Measurements from ENCODE around the gene TAS2R8. TPM values are rescaled to one million over a fixed set of nuclear protein-coding genes. Genes with fewer than 3 reads are reported as not detected.

Gene TAS2R8
- polyA plus RNA-seq, 2 donors, result not detected

- no peak overlapping the region for H3K27ac ChIP-seq (ENCODE audit: low read depth in 2 of 2, low read length in 1 of 2)
- H3K4me1 ChIP-seq (ENCODE audit: control insufficient read depth in 2 of 2, insufficient read depth in 2 of 2, low read length in 1 of 2), result no peaks in the 10 kb centered on the region
- H3K9me3 ChIP-seq (ENCODE audit: control insufficient read depth in 2 of 2, insufficient read depth in 1 of 2, low read depth in 1 of 2, low read length in 1 of 2), result peaks cover 0 to 9% of the 10 kb centered on the region in 2 donors
- no peaks in the 10 kb centered on the region for H3K27me3 ChIP-seq (ENCODE audit: control insufficient read depth in 1 of 2, insufficient read depth in 2 of 2, low read length in 2 of 2)
- 24 to 33% methylated on average over 2 of the region's 2 CpGs for WGBS, 2 donors
- no peaks in the 10 kb centered on the region for H3K36me3 ChIP-seq (ENCODE audit: control insufficient read depth in 2 of 2, insufficient read depth in 2 of 2, low read length in 1 of 2)
- H3K4me3 ChIP-seq (ENCODE audit: low read depth in 1 of 2, low read length in 2 of 2), result no peak overlapping the region
Measured at GRCh38 chr12:10759657-10760056, 47.4 kb downstream of the TAS2R8 start.

DNA sequence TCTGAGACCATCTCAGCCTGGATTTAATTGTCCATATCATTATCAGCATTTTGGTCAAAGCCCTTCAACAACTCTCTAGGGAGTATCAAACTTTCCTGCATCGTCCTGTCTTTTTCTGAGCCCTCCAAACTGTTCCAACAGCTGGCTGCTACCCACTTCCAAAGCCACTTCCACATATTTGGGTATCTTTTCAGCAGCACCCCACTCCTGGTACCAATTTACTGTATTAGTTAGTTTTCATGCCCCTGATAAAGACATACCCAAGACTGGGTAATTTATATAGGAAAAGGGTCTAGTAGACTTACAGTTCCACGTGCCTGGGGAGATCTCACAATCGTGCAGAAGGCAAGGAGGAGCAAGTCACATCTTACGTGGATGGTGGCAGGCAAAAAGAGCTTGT, 50.9 kb downstream of the TAS2R8 start:
- 82 to 86% methylated on average over 4 of the region's 4 CpGs for WGBS, 2 donors
- no peak overlapping the region for H3K4me3 ChIP-seq (ENCODE audit: low read depth in 1 of 2, low read length in 2 of 2)
- H3K9me3 ChIP-seq (ENCODE audit: control insufficient read depth in 2 of 2, insufficient read depth in 1 of 2, low read depth in 1 of 2, low read length in 1 of 2), result peaks cover 0 to 9% of the 10 kb centered on the region in 2 donors
- H3K36me3 ChIP-seq (ENCODE audit: control insufficient read depth in 2 of 2, insufficient read depth in 2 of 2, low read length in 1 of 2), result no peaks in the 10 kb centered on the region
- no peaks in the 10 kb centered on the region for H3K27me3 ChIP-seq (ENCODE audit: control insufficient read depth in 1 of 2, insufficient read depth in 2 of 2, low read length in 2 of 2)
- no peaks in the 10 kb centered on the region for H3K4me1 ChIP-seq (ENCODE audit: control insufficient read depth in 2 of 2, insufficient read depth in 2 of 2, low read length in 1 of 2)
- H3K27ac ChIP-seq (ENCODE audit: low read depth in 2 of 2, low read length in 1 of 2), result no peak overlapping the region

Other genes starting within 250 kb of the TAS2R8 start
- gene MAGOHB, start 193.7 kb downstream of the TAS2R8 start, polyA plus RNA-seq, result 10 to 100 TPM; 16.4 to 27.0 TPM
- 1 to 10 TPM; 5.4 to 7.0 TPM for gene STYK1, start 133.2 kb downstream of the TAS2R8 start, polyA plus RNA-seq
- 100 to 1,000 TPM; 399 to 433 TPM for gene YBX3, start 84.0 kb downstream of the TAS2R8 start, polyA plus RNA-seq
- gene TAS2R7, start 4.7 kb downstream of the TAS2R8 start, polyA plus RNA-seq, result not detected
- gene TAS2R9, start 2.9 kb upstream of the TAS2R8 start, polyA plus RNA-seq, result not detected
- not detected for gene TAS2R10, start 19.1 kb upstream of the TAS2R8 start, polyA plus RNA-seq
- 1 to 10 TPM; 2.1 to 3.3 TPM for gene PRR4, start 42.2 kb upstream of the TAS2R8 start, polyA plus RNA-seq
- gene PRH1, start 77.0 kb upstream of the TAS2R8 start, polyA plus RNA-seq, result 1 to 10 TPM in 1 of 2 donors, under 1 TPM in 1; 0.35 to 1.3 TPM
- not detected for gene TAS2R13, start 102.3 kb upstream of the TAS2R8 start, polyA plus RNA-seq
- not detected for gene PRH2, start 122.0 kb upstream of the TAS2R8 start, polyA plus RNA-seq
- under 1 TPM; 0.35 to 0.94 TPM for gene TAS2R14, start 132.0 kb upstream of the TAS2R8 start, polyA plus RNA-seq
- gene TAS2R50, start 179.6 kb upstream of the TAS2R8 start, polyA plus RNA-seq, result not detected
- gene TAS2R20, start 191.0 kb upstream of the TAS2R8 start, polyA plus RNA-seq, result under 1 TPM; 0.07 to 0.08 TPM
- gene TAS2R19, start 215.3 kb upstream of the TAS2R8 start, polyA plus RNA-seq, result under 1 TPM in 1 of 2 donors, not detected in 1; 0.08 TPM
- gene TAS2R31, start 224.1 kb upstream of the TAS2R8 start, polyA plus RNA-seq, result under 1 TPM; 0.09 to 0.16 TPM